ENCODE data around the gene SPX. TPM values are rescaled to one million over a fixed set of nuclear protein-coding genes. Genes with fewer than 3 reads are reported as not detected.

SPX gene
- under 1 TPM in 3 of 6 donors, not detected in 3; 0.47 to 0.65 (median 0.65) TPM for polyA plus RNA-seq (ENCODE audit: low read depth in 6 of 6)

GRCh38 chr12:21526053-21526452 is at the start of gene SPX:
Gene SPX (plus strand): TSS chr12:21526296. CDS start chr12:21526473, 177 bp downstream.
- H3K4me1 Mint-ChIP-seq, result peaks cover 0 to 10% (median 4%) of the 10 kb centered on the region in 3 donors
- peaks cover 0 to 10% (median 3%) of the 10 kb centered on the region in 7 donors for H3K9me3 Mint-ChIP-seq
- no peaks in the 10 kb centered on the region for H3K36me3 Mint-ChIP-seq
- peak within 1 kb of the TSS in 1 of 6 donors; percentile 11 for H3K27ac Mint-ChIP-seq
- H3K27me3 Mint-ChIP-seq, result peaks cover 22 to 29% (median 25%) of the 10 kb centered on the region in 3 donors
- no peak for ATAC-seq (ENCODE audit: low read depth in 2 of 2)
- DNase-seq, result no peak
- H3K4me3 Mint-ChIP-seq, result peak within 1 kb of the TSS; percentile 76 to 92 (median 86)

GRCh38 chr12:21476949-21477348 is 49.1 kb upstream of the SPX start:
- ATAC-seq (ENCODE audit: low read depth in 2 of 2) (no peak), DNase-seq (no peak)
- Mint-ChIP-seq H3K9me3 (no peaks in the 10 kb centered on the region), H3K27ac (no peak overlapping the region), H3K4me3 (no peak overlapping the region), H3K27me3 (no peaks in the 10 kb centered on the region), H3K36me3 (peaks cover 0 to 7% of the 10 kb centered on the region in 2 donors), H3K4me1 (no peaks in the 10 kb centered on the region)

GRCh38 chr12:21478756-21479455 is 47.2 kb upstream of the SPX start:
- Mint-ChIP-seq H3K36me3 (no peaks in the 10 kb centered on the region), H3K27me3 (no peaks in the 10 kb centered on the region), H3K4me3 (no peak overlapping the region), H3K9me3 (no peaks in the 10 kb centered on the region), H3K27ac (no peak overlapping the region), H3K4me1 (no peaks in the 10 kb centered on the region)
- DNase-seq, result no peak
- ATAC-seq (ENCODE audit: low read depth in 2 of 2), result no peak

DNA sequence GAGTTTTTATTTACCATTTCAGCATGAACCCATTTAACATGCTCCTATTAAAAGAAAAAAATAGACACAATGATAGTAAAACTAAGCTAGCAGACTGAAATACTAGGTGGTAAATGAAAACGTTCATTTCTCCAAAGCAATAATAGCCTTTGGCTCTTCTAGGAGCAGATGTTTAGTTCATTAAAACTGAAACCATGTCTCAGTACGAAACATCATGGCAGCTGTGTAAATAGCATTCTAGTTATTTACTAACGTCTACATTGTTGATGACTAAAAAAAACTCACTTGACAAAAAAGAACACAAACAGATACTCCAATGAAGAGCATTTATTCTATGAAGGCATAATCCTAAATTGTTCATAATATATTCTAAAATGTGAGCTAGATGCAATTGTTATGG is 42.6 kb upstream of the SPX start:
- peaks cover 12 to 17% of the 10 kb centered on the region in 2 donors for H3K36me3 Mint-ChIP-seq
- H3K27ac Mint-ChIP-seq, result no peak overlapping the region
- H3K4me3 Mint-ChIP-seq, result no peak overlapping the region
- DNase-seq (no peak), ATAC-seq (ENCODE audit: low read depth in 2 of 2) (no peak)
- H3K9me3 Mint-ChIP-seq, result no peaks in the 10 kb centered on the region
- no peaks in the 10 kb centered on the region for H3K27me3 Mint-ChIP-seq
- H3K4me1 Mint-ChIP-seq, result peaks cover 0 to 8% (median 7%) of the 10 kb centered on the region in 3 donors

- Mint-ChIP-seq H3K4me1 (peaks cover 0 to 9% (median 8%) of the 10 kb centered on the region in 3 donors), H3K36me3 (peaks cover 23 to 28% of the 10 kb centered on the region in 2 donors), H3K4me3 (no peak overlapping the region), H3K27me3 (no peaks in the 10 kb centered on the region), H3K9me3 (no peaks in the 10 kb centered on the region), H3K27ac (no peak overlapping the region)
- DNase-seq (no peak), ATAC-seq (ENCODE audit: low read depth in 2 of 2) (no peak)
Observed at GRCh38 chr12:21485998-21486397, 40.1 kb upstream of the SPX start.

- Mint-ChIP-seq H3K9me3 (no peaks in the 10 kb centered on the region), H3K4me3 (no peak overlapping the region), H3K27me3 (no peaks in the 10 kb centered on the region), H3K36me3 (peaks cover 3 to 12% of the 10 kb centered on the region in 2 donors), H3K27ac (no peak overlapping the region), H3K4me1 (peaks cover 14 to 35% (median 17%) of the 10 kb centered on the region in 3 donors)
- DNase-seq (no peak), ATAC-seq (ENCODE audit: low read depth in 2 of 2) (no peak)
Observed at GRCh38 chr12:21499765-21500164, 26.3 kb upstream of the SPX start.

DNA sequence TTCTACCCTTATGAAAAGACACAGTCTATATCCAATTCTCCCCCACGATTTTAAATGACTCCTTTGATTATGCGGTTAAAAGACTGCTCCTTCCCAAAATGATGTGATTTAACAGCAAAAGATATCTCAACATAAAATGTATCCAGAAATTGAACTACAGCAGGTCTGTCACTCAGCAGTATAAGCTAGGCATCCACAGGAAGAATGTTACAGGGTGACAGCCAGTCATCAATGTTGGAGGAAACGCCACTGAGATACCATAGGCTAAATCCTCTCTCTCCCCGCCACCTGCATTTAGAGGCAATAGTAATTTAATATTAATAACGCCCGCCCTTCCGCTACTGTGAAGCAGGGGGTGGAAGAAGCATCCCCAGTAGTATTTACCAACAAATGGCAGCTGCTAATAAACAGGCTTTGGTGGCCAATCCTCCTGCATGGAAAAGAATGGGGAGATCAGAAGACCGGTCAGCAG is 25.3 kb upstream of the SPX start:
- no peak for DNase-seq
- H3K27ac Mint-ChIP-seq, result no peak overlapping the region
- H3K36me3 Mint-ChIP-seq, result peaks cover 0 to 6% of the 10 kb centered on the region in 2 donors
- H3K4me3 Mint-ChIP-seq, result no peak overlapping the region
- H3K4me1 Mint-ChIP-seq, result peaks cover 14 to 34% (median 17%) of the 10 kb centered on the region in 3 donors
- no peaks in the 10 kb centered on the region for H3K27me3 Mint-ChIP-seq
- H3K9me3 Mint-ChIP-seq, result no peaks in the 10 kb centered on the region
- ATAC-seq (ENCODE audit: low read depth in 2 of 2), result peak; percentile 1

DNA sequence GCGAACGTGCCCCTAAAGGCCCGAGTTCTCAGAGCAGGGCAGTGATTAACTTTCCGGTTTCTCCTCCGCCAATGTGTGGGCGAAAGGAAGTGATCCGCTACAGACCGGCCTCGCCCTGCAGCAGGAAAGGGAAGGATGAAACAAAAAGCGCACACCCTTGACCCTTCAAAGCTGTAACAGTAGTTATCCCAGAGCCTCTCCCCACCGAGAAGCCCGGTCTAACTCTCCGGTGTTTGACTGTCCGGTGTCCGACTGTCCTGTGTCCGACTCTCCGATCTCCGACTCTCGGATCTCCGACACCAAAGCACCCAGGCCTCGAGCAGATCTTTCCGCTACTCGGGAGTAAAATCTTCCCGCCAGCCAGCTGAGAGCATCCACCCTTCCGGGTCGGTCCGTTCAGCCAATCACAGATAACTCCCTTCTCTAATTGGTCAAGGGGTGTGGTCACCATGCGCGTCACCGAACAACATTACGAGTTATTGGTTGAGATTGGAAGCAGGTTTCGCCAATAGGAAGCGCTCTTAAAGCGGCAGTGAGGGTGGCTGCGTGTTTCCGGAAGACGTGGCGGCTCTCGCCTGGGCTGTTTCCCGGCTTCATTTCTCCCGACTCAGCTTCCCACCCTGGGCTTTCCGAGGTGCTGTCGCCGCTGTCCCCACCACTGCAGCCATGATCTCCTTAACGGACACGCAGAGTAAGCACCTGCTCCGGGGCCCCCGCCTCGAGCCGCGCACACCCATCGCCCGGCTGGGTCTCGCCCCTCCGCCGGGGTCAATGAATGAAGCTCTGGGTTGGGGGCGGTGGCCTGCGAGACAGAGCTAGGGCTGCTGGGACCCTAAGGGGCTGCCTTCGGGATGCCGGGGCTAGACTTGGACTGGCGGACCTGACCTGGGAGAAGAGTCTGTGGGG is 24.6 kb upstream of the SPX start, which contains the start of the genes GOLT1B and RECQL:
Gene GOLT1B (plus strand): TSS at position 532 of the 906 bp plus-strand sequence. CDS start 135 bp downstream, at position 667.
Gene RECQL (minus strand): TSS at position 378 of the 906 bp plus-strand sequence. CDS start 2,065 bp downstream, outside the sequence.
- H3K4me1 Mint-ChIP-seq, result peaks cover 14 to 34% (median 17%) of the 10 kb centered on the region in 3 donors
- no peak within 1 kb of the TSS for H3K4me3 Mint-ChIP-seq
- DNase-seq (peak; percentile 93), ATAC-seq (ENCODE audit: low read depth in 2 of 2) (peak; percentile 97 to 98)
- H3K9me3 Mint-ChIP-seq, result no peaks in the 10 kb centered on the region
- H3K27ac Mint-ChIP-seq, result peak within 1 kb of the TSS in 2 of 6 donors; percentile 54 to 81
- H3K27me3 Mint-ChIP-seq, result no peaks in the 10 kb centered on the region
- H3K36me3 Mint-ChIP-seq, result peaks cover 0 to 5% of the 10 kb centered on the region in 2 donors

DNA sequence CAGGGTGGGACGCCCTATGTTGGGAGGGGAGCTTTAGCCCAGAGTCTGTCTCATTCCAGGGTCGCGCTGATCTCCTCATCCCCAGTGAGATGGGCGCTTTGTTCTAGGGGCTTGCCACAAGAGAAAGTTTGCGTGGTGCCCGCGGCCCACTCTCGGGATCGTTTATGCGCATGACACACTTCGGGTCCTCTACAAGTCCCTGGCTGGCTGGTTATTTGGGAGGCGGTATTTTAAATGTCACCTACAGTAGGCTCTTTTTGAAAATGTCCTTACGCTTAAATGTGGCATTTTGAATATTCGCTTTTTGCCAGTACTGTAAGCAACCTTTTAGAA is 24.0 kb upstream of the SPX start:
- ATAC-seq (ENCODE audit: low read depth in 2 of 2) (no peak), DNase-seq (no peak)
- Mint-ChIP-seq H3K4me1 (peaks cover 14 to 34% (median 17%) of the 10 kb centered on the region in 3 donors), H3K36me3 (peaks cover 0 to 5% of the 10 kb centered on the region in 2 donors), H3K27ac (peak overlapping the region in 1 of 6 donors; percentile 54), H3K4me3 (no peak overlapping the region), H3K9me3 (no peaks in the 10 kb centered on the region), H3K27me3 (no peaks in the 10 kb centered on the region)

- ATAC-seq (ENCODE audit: low read depth in 2 of 2), result no peak
- H3K36me3 Mint-ChIP-seq, result peaks cover under 1 to 2% of the 10 kb centered on the region in 2 donors
- H3K4me1 Mint-ChIP-seq, result peaks cover 14 to 34% (median 17%) of the 10 kb centered on the region in 3 donors
- H3K9me3 Mint-ChIP-seq, result no peaks in the 10 kb centered on the region
- peak overlapping the region in 2 of 6 donors; percentile 80 to 81 for H3K27ac Mint-ChIP-seq
- DNase-seq, result no peak
- no peak overlapping the region for H3K4me3 Mint-ChIP-seq
- no peaks in the 10 kb centered on the region for H3K27me3 Mint-ChIP-seq
Observed at GRCh38 chr12:21502872-21503271, 23.2 kb upstream of the SPX start.

GRCh38 chr12:21505888-21506287 is 20.2 kb upstream of the SPX start:
- Mint-ChIP-seq H3K27me3 (no peaks in the 10 kb centered on the region), H3K4me1 (peaks cover 20 to 43% (median 28%) of the 10 kb centered on the region in 3 donors), H3K4me3 (no peak overlapping the region), H3K9me3 (no peaks in the 10 kb centered on the region), H3K27ac (no peak overlapping the region), H3K36me3 (peaks cover 18 to 21% of the 10 kb centered on the region in 2 donors)
- ATAC-seq (ENCODE audit: low read depth in 2 of 2) (no peak), DNase-seq (no peak)

GRCh38 chr12:21507849-21508248 is 18.2 kb upstream of the SPX start:
- Mint-ChIP-seq H3K27me3 (no peaks in the 10 kb centered on the region), H3K9me3 (no peaks in the 10 kb centered on the region), H3K4me3 (no peak overlapping the region), H3K36me3 (peaks cover 18 to 21% of the 10 kb centered on the region in 2 donors), H3K4me1 (peaks cover 14 to 34% (median 20%) of the 10 kb centered on the region in 3 donors), H3K27ac (peak overlapping the region in 4 of 6 donors; percentile 54 to 74 (median 64))
- ATAC-seq (ENCODE audit: low read depth in 2 of 2) (no peak), DNase-seq (no peak)

- DNase-seq, result peak; percentile 16
- no peaks in the 10 kb centered on the region for H3K27me3 Mint-ChIP-seq
- H3K4me1 Mint-ChIP-seq, result peaks cover 12 to 18% (median 17%) of the 10 kb centered on the region in 3 donors
- H3K9me3 Mint-ChIP-seq, result no peaks in the 10 kb centered on the region
- peak overlapping the region; percentile 55 to 97 (median 91) for H3K27ac Mint-ChIP-seq
- H3K36me3 Mint-ChIP-seq, result peaks cover 18 to 21% of the 10 kb centered on the region in 2 donors
- peak; percentile 76 to 86 for ATAC-seq (ENCODE audit: low read depth in 2 of 2)
- H3K4me3 Mint-ChIP-seq, result peak overlapping the region; percentile 1 to 71 (median 56)
Observed at GRCh38 chr12:21509768-21510167, 16.3 kb upstream of the SPX start.

Measured in naive B cell (primary cell).